HCT116 (cell line): ENCODE measurements around the gene ERBB4.

Experiments
- EZH2 ChIP-seq: fragments of 200-600 bp; sonication (generic); IDR thresholded peaks from 2 replicates; pipeline ENCODE4 v1.6.1; 2017; ENCODE audit warnings: antibody characterized with exemption, mixed run types
- EZH2phosphoT487 ChIP-seq: fragments of 200-600 bp; IDR thresholded peaks from 2 replicates; pipeline ENCODE4 v1.6.1; 2018; ENCODE audit warnings: antibody characterized with exemption, borderline replicate concordance
- TF ChIP-seq, protein P1 (sequence below), 3 experiments: fragments of 200-600 bp in 1 of 3; sonication (generic) in 1 of 3; IDR thresholded peaks in 2 of 3; conservative IDR thresholded peaks in 1 of 3; 2 replicates each; pipeline ENCODE4 v1.5.1; 2012 to 2017; ENCODE audit warnings: low read depth in 2 of 3, low read length in 2 of 3, antibody characterized with exemption in 1 of 3, borderline replicate concordance in 1 of 3, control low read depth in 1 of 3, mild to moderate bottlenecking in 1 of 3, mixed read lengths in 1 of 3, mixed run types in 1 of 3, moderate library complexity in 1 of 3; ENCODE audit not compliant: insufficient read depth in 1 of 3

DNA sequence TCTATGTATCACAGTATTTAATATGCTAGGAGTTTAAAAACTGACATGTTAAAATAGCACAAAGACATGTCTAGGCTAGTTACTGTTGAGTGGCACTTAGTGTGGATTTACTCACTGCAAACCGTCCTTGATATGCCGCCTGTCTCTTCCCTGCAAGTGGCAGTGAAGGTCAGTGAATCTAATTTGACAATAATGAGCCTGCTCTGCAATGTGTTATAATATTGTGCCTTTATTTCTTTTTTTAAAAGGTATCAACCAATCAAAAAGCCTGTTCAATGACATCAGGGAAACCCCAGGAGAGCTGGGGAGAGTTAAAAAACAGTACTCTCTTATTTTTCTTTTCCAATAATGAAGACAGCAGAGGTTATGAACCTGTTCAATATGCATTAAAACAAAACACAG is 384.1 kb downstream of the ERBB4 start:
- TF ChIP-seq, protein P1, sequence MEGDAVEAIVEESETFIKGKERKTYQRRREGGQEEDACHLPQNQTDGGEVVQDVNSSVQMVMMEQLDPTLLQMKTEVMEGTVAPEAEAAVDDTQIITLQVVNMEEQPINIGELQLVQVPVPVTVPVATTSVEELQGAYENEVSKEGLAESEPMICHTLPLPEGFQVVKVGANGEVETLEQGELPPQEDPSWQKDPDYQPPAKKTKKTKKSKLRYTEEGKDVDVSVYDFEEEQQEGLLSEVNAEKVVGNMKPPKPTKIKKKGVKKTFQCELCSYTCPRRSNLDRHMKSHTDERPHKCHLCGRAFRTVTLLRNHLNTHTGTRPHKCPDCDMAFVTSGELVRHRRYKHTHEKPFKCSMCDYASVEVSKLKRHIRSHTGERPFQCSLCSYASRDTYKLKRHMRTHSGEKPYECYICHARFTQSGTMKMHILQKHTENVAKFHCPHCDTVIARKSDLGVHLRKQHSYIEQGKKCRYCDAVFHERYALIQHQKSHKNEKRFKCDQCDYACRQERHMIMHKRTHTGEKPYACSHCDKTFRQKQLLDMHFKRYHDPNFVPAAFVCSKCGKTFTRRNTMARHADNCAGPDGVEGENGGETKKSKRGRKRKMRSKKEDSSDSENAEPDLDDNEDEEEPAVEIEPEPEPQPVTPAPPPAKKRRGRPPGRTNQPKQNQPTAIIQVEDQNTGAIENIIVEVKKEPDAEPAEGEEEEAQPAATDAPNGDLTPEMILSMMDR (IDR thresholded peaks at IDR 0.05 in 2 of 3, conservative IDR thresholded peaks at IDR 0.05 in 1 of 3; ENCODE audit: borderline replicate concordance in 1 of 3, insufficient read depth in 1 of 3, low read depth in 2 of 3, low read length in 2 of 3), result no peak
- TF ChIP-seq EZH2 (no peak), EZH2phosphoT487 (no peak)
